ENCODE data around the gene SLC9A4. TPM values are rescaled to one million over a fixed set of nuclear protein-coding genes. Genes with fewer than 3 reads are reported as not detected.

SLC9A4 gene
- total and polyA plus RNA-seq, 12 donors = 0.07 TPM; not detected in 11

DNA sequence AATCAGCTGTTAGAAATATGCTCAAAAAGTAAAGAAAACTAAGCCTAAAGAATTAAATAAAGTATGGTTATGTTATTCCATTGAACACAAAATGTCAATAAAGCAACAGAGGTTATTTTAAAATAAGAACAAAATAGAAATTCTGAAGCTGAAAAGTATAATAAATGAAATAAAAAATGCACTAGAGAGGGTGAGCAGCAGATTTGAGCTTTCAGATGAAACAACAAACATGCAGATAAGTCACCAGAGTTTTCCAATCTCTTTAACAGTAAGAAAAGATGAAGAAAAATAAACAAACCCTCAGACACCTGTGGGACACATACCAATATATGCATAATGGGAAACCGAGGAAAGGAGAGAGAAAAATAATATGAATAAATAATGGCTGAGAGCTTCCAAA lies 76.0 kb downstream of the SLC9A4 start:
- Histone ChIP-seq H3K27me3 (no peaks in the 10 kb centered on the region), H3K4me1 (no peaks in the 10 kb centered on the region), H3K36me3 (no peaks in the 10 kb centered on the region), H3K4me3 (no peak overlapping the region), H3K9me3 (peaks cover 0 to 41% (median 18%) of the 10 kb centered on the region in 11 donors), H3K27ac (no peak overlapping the region)
- ATAC-seq = no peak
- WGBS, 2 donors = 0 to 4% methylated on average over 1 of the region's 1 CpG
- no peak for DNase-seq
- TF ChIP-seq, protein P1, sequence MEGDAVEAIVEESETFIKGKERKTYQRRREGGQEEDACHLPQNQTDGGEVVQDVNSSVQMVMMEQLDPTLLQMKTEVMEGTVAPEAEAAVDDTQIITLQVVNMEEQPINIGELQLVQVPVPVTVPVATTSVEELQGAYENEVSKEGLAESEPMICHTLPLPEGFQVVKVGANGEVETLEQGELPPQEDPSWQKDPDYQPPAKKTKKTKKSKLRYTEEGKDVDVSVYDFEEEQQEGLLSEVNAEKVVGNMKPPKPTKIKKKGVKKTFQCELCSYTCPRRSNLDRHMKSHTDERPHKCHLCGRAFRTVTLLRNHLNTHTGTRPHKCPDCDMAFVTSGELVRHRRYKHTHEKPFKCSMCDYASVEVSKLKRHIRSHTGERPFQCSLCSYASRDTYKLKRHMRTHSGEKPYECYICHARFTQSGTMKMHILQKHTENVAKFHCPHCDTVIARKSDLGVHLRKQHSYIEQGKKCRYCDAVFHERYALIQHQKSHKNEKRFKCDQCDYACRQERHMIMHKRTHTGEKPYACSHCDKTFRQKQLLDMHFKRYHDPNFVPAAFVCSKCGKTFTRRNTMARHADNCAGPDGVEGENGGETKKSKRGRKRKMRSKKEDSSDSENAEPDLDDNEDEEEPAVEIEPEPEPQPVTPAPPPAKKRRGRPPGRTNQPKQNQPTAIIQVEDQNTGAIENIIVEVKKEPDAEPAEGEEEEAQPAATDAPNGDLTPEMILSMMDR (IDR thresholded peaks at IDR 0.05) = no peak
- intact Hi-C loops (cut with DNase I) = loop anchor here in 1 of 10 donors (10.0 kb wide), 1 partner anchor 1896 kb away; no protein-coding TSS in a partner anchor

DNA sequence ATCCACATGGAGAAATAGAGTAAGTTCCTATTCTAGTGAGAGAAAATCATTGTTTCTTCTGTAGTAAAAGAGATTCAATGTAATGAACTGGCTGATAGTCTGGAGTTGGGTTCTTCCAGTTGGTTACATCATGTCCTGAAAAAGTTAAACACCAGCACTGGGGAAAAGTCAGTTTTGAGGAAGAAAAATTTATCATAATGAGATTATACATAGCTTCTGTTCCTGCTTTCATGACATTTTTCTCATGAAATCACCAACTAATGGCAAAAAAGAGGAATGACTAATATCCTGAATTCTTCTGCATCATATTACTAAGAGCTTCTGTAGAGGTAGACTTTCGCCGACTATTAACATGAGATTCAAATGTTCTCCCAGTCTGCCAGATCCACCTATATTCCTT lies 77.1 kb downstream of the SLC9A4 start:
- H3K9me3 ChIP-seq = peaks cover 0 to 41% (median 18%) of the 10 kb centered on the region in 11 donors
- TF ChIP-seq, protein P1 (IDR thresholded peaks at IDR 0.05) = no peak
- DNase-seq (no peak), ATAC-seq (no peak)
- no peaks in the 10 kb centered on the region for H3K4me1 ChIP-seq
- WGBS, 2 donors = 93 to 98% methylated on average over 2 of the region's 2 CpGs
- H3K27ac ChIP-seq = no peak overlapping the region
- H3K27me3 ChIP-seq = no peaks in the 10 kb centered on the region
- no peaks in the 10 kb centered on the region for H3K36me3 ChIP-seq
- intact Hi-C loops (cut with DNase I) = no loop called here
- H3K4me3 ChIP-seq = no peak overlapping the region

DNA sequence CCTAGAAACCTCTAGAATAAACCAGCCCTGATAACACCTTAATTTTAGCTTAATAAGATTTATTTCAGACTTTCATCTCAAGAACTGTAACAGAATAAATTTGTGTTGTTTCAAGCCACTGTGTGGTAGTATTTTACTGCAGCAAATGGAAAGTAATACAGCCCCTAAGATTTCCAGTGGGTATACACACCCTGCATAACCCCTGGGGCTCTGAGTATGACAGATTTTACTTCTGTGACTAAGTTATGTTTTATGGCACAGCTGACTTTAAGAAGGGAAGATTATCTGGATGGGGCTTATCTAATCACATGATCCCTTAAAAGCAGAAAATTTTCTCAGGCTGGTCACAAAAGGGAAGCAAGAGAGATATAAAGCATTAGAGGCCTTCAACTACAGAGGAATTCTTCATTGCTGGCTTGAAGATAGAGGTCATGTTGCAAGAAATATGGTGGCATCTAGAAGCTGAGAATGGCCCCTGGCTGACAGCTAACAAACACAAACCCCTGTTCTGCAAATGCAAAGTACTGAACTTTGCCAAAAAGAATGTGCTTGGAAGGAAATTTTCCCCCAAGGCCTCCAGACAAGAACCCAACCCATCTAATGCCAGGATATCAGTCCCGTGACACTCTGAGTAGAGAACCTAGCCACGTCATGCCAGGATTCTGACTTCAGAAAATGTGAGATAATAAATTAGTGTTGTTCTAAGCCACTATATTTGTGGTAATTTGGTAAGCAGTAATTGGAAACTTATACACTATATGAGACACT lies 78.5 kb downstream of the SLC9A4 start:
- Histone ChIP-seq H3K4me3 (no peak overlapping the region), H3K9me3 (peaks cover 0 to 41% (median 18%) of the 10 kb centered on the region in 11 donors), H3K27ac (no peak overlapping the region), H3K36me3 (no peaks in the 10 kb centered on the region), H3K27me3 (no peaks in the 10 kb centered on the region), H3K4me1 (no peaks in the 10 kb centered on the region)
- 66 to 72% methylated on average over 2 of the region's 2 CpGs for WGBS, 2 donors
- TF ChIP-seq, protein P1 (IDR thresholded peaks at IDR 0.05) = no peak
- intact Hi-C loops (cut with DNase I) = no loop called here
- no peak for DNase-seq
- no peak for ATAC-seq

DNA sequence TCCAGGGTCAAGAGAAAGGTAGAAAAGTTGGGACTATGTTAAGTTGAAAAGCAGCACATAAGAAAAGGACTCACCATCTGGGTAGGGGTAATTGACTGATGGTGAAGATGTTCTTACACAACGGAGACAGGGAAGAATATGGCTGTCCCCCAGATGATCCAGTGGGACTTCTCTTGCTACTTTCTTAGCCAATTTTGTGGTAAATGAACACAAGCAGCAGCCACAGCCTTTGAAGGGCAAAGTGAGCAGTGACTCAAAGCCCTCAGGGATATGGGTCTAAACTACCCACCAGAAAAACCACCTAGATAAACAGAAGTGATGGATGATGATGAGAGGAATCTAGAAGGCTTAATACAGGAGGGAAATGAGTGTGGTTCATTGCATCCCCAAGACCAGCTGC lies 80.6 kb downstream of the SLC9A4 start:
- Histone ChIP-seq H3K4me3 (no peak overlapping the region), H3K36me3 (no peaks in the 10 kb centered on the region), H3K9me3 (peaks cover 0 to 31% (median 14%) of the 10 kb centered on the region in 11 donors), H3K27me3 (no peaks in the 10 kb centered on the region), H3K4me1 (no peaks in the 10 kb centered on the region), H3K27ac (no peak overlapping the region)
- WGBS, 2 donors = 0 to 37% methylated on average over 1 of the region's 1 CpG
- ATAC-seq = no peak
- intact Hi-C loops (cut with DNase I) = no loop called here
- TF ChIP-seq, protein P1 (IDR thresholded peaks at IDR 0.05) = no peak
- no peak for DNase-seq
